HCT116 (cell line): Measurements from ENCODE around the gene CPA4. TPM values are rescaled to one million over a fixed set of nuclear protein-coding genes. Genes with fewer than 3 reads are reported as not detected.

Experiments used
- ATAC-seq: fragments of 200-7000 bp; cut with Tn5 transposase; 2 replicates; pipeline ENCODE4 v1.9.1; 2020; ENCODE audit warnings: mild to moderate bottlenecking, moderate library complexity
- BruUV-seq: library from RNA; stranded (reverse); fragments of 400-500 nt; replicated peaks from 2 replicates; lab custom pipeline; 2021; lab: Mats Ljungman, UMichigan
- CTCF ChIA-PET: fragments of 300-600 bp; sonication (Branson Sonifier 250); formaldehyde crosslinking; loops from one replicate; lab custom pipeline; 2021; ENCODE audit warnings: antibody characterized with exemption; lab: Charles Lee
- POLR2A ChIA-PET: fragments of 300-600, 350-600 bp; sonication (Branson Sonifier 250); formaldehyde crosslinking; loops from one replicate; lab custom pipeline; 2021; ENCODE audit warnings: antibody characterized with exemption; lab: Charles Lee
- RAD21 ChIA-PET, 2 experiments: fragments of 300-600 bp; sonication (Branson Sonifier 250); formaldehyde crosslinking; loops; one replicate each; lab custom pipeline; 2023; ENCODE audit warnings: low total read pairs in 2 of 2; ENCODE audit not compliant: uncharacterized antibody in 2 of 2, unreplicated experiment in 2 of 2, low non-redundant PET in 1 of 2; lab: Charles Lee
- DNase-seq: peaks from one replicate; pipeline ENCODE4 v3.0.0-alpha.2; 2010; ENCODE audit warnings: low read depth, low spot score
- H2AFZ ChIP-seq: fragments of 200-600 bp; shearing (Covaris generic), sonication (generic); 2 replicates; pipeline ENCODE4 v1.6.1; 2017; ENCODE audit warnings: low read depth, mixed run types, mixed read lengths, antibody characterized with exemption, low read length; ENCODE audit not compliant: poor library complexity, severe bottlenecking
- H3K27ac ChIP-seq: 2 replicates; pipeline ENCODE4 v1.5.1; 2012; ENCODE audit warnings: low read depth, low read length
- H3K27me3 ChIP-seq: fragments of 200-600 bp; sonication (generic); 2 replicates; pipeline ENCODE4 v1.6.1; 2016; ENCODE audit warnings: mixed run types, low read length, mixed read lengths; ENCODE audit not compliant: insufficient read depth
- H3K36me3 ChIP-seq, 2 experiments: fragments of 200-500 bp in 1 of 2; fragments of 200-600 bp in 1 of 2; sonication (Bioruptor generic) in 1 of 2; sonication (generic) in 1 of 2; 2 replicates each; pipeline versions ENCODE4 v1.5.1 to v1.6.1; 2014 to 2016; ENCODE audit warnings: low read length in 2 of 2, inconsistent platforms in 1 of 2, mixed read lengths in 1 of 2, mixed run types in 1 of 2; ENCODE audit not compliant: insufficient read depth in 2 of 2, control insufficient read depth in 1 of 2
- H3K4me1 ChIP-seq, 2 experiments: fragments of 200-600 bp in 1 of 2; sonication (generic) in 1 of 2; 2 replicates each; pipeline versions ENCODE4 v1.5.1 to v1.6.1; 2012 to 2017; ENCODE audit warnings: low read length in 2 of 2, inconsistent platforms in 1 of 2, mild to moderate bottlenecking in 1 of 2, mixed read lengths in 1 of 2, mixed run types in 1 of 2, moderate library complexity in 1 of 2; ENCODE audit not compliant: insufficient read depth in 2 of 2, control insufficient read depth in 1 of 2
- H3K4me2 ChIP-seq: fragments of 200-600 bp; sonication (generic); 2 replicates; pipeline ENCODE4 v1.6.1; 2017; ENCODE audit warnings: mixed run types, low read length, mixed read lengths
- H3K4me3 ChIP-seq, 2 experiments: fragments of 200-600 bp in 1 of 2; sonication (generic) in 1 of 2; replicated peaks in 1 of 2; 2 replicates each; pipeline ENCODE4 v1.5.1; 2011 to 2016; ENCODE audit warnings: low read length in 2 of 2, control low read depth in 1 of 2, low read depth in 1 of 2, mild to moderate bottlenecking in 1 of 2, mixed read lengths in 1 of 2, mixed run types in 1 of 2
- H3K79me2 ChIP-seq: fragments of 200-600 bp; sonication (generic); 2 replicates; pipeline ENCODE4 v1.6.1; 2017; ENCODE audit warnings: mild to moderate bottlenecking, mixed run types, low read length, moderate library complexity, mixed read lengths; ENCODE audit not compliant: insufficient read depth
- H3K9ac ChIP-seq: fragments of 200-600 bp; sonication (generic); 2 replicates; pipeline ENCODE4 v1.6.1; 2016; ENCODE audit warnings: low read length, mixed read lengths
- H3K9me2 ChIP-seq: fragments of 200-600 bp; sonication (generic), shearing (Covaris generic); 2 replicates; pipeline ENCODE4 v1.6.1; 2017; ENCODE audit warnings: mixed run types, mild to moderate bottlenecking, moderate library complexity; ENCODE audit not compliant: insufficient read depth
- H3K9me3 ChIP-seq, 2 experiments: fragments of 200-500 bp in 1 of 2; fragments of 200-600 bp in 1 of 2; sonication (Bioruptor generic) in 1 of 2; sonication (generic) in 1 of 2; 2 replicates each; pipeline ENCODE4 v1.6.1; 2014 to 2017; ENCODE audit warnings: low read length in 2 of 2, mixed read lengths in 2 of 2, inconsistent platforms in 1 of 2, low read depth in 1 of 2, mild to moderate bottlenecking in 1 of 2, mixed run types in 1 of 2, moderate library complexity in 1 of 2; ENCODE audit not compliant: control insufficient read depth in 1 of 2, insufficient read depth in 1 of 2
- H4K20me1 ChIP-seq: fragments of 200-600 bp; sonication (generic), shearing (Covaris generic); 2 replicates; pipeline ENCODE4 v1.6.1; 2017; ENCODE audit warnings: mixed run types, mild to moderate bottlenecking, moderate library complexity; ENCODE audit not compliant: insufficient read depth
- EGR1 ChIP-seq: IDR thresholded peaks from 2 replicates; pipeline ENCODE4 v1.6.1; 2012; ENCODE audit warnings: low read depth
- EZH2 ChIP-seq: fragments of 200-600 bp; sonication (generic); IDR thresholded peaks from 2 replicates; pipeline ENCODE4 v1.6.1; 2017; ENCODE audit warnings: antibody characterized with exemption, mixed run types
- RAD21 ChIP-seq: IDR thresholded peaks from 2 replicates; pipeline ENCODE4 v1.6.1; 2012; ENCODE audit warnings: low read depth, mild to moderate bottlenecking
- SIN3A ChIP-seq: IDR thresholded peaks from 2 replicates; pipeline ENCODE4 v1.6.1; 2012; ENCODE audit warnings: low read depth
- SP1 ChIP-seq: IDR thresholded peaks from 2 replicates; pipeline ENCODE4 v1.6.1; 2012; ENCODE audit warnings: low read depth
- YY1 ChIP-seq: IDR thresholded peaks from 2 replicates; pipeline ENCODE4 v1.6.1; 2011; ENCODE audit warnings: low read length, low read depth, moderate library complexity, mild to moderate bottlenecking; ENCODE audit not compliant: insufficient replicate concordance; ENCODE audit errors: extremely low read depth
- ZFX ChIP-seq: fragments of 450-650 bp; IDR thresholded peaks from 2 replicates; pipeline ENCODE4 v1.6.1; 2017
- intact Hi-C: fragments of 100-400 bp; cut with micrococcal nuclease; formaldehyde crosslinking; loops from 2 replicates; pipeline ENCODE4 v1.10.0; 2022
- total RNA-seq: library from RNA; stranded (reverse); gene quantifications from one replicate; pipeline ENCODE4 v1.2.1, GENCODE V29; 2021; ENCODE audit not compliant: unreplicated experiment

The CPA4 gene
- total RNA-seq, 1 experiment from 2014 or later, result 38.7 TPM

DNA sequence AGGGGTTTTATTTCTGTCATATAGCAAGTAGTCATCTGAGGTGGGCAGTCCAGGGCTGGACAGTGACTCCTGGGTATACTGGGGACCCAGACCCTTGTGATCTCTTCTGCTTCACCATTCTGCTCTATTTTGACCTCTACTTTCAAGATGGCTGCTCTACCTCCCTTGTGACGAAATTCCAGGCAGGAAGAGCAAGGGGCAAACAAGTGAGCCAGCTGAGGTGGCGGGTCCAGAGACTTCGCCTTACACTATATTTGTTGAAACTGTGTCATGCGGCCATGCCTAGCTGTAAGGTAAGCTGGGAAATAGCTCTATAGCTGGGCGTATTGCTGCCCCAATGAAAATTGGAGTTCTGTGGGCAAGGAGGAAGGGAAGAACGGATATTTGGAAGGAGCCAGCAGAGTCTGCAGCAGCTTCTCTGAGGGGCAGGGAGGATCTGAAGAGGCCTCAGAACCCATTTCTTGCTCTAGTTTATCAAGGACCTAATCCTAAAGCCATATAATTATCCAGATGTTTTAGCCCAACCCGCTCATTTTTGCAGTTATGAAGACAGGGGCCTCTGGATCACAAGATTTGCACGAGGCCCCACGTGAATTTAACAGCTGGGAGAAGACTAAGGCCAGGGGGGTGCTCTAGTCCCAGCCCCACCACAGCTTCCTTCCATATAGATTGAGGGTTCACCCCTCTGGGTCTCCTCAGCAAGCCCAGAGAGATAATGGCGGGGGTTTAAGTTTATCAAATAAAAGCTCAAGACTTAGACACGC is 79.6 kb downstream of the CPA4 start:
- no peaks in the 10 kb centered on the region for H3K79me2 ChIP-seq
- H3K4me2 ChIP-seq, result no peak overlapping the region
- no peaks in the 10 kb centered on the region for H3K36me3 ChIP-seq
- no peak overlapping the region for H3K9ac ChIP-seq
- ChIA-PET POLR2A (no interaction called here), CTCF (no interaction called here), RAD21 (no interaction called here)
- no peak for ATAC-seq
- no TSS peak for BruUV-seq
- H3K9me2 ChIP-seq, result no peaks in the 10 kb centered on the region
- intact Hi-C loops, result no loop called here
- H3K9me3 ChIP-seq, result no peaks in the 10 kb centered on the region
- no peak for DNase-seq
- H3K27ac ChIP-seq, result no peak overlapping the region
- H2AFZ ChIP-seq, result no peak overlapping the region
- H3K4me1 ChIP-seq, result peaks cover 2 to 15% of the 10 kb centered on the region in 2 experiments; a peak in 3 of 4 replicates
- no peaks in the 10 kb centered on the region for H3K27me3 ChIP-seq
- no peaks in the 10 kb centered on the region for H4K20me1 ChIP-seq
- no peak overlapping the region for H3K4me3 ChIP-seq
- no peak for TF ChIP-seq EGR1
- TF ChIP-seq RAD21, result no peak
- no peak for TF ChIP-seq EZH2
- no peak for TF ChIP-seq SIN3A
- no peak for TF ChIP-seq ZFX
- TF ChIP-seq YY1, result no peak
- no peak for TF ChIP-seq SP1

Other genes starting within 250 kb of the CPA4 start
- 23.0 TPM for gene ZC3HC1, start 241.8 kb upstream of the CPA4 start, total RNA-seq
- gene KLHDC10, start 222.6 kb upstream of the CPA4 start, total RNA-seq, result 25.8 TPM
- gene TMEM209, start 87.8 kb upstream of the CPA4 start, total RNA-seq, result 35.8 TPM
- gene SSMEM1, start 85.3 kb upstream of the CPA4 start, total RNA-seq, result not detected
- 1.5 TPM for gene CPA2, start 26.3 kb upstream of the CPA4 start, total RNA-seq
- gene CPA5, start 51.7 kb downstream of the CPA4 start, total RNA-seq, result not detected
- 11.9 TPM for gene CPA1, start 87.3 kb downstream of the CPA4 start, total RNA-seq
- 13.6 TPM for gene CEP41, start 147.9 kb downstream of the CPA4 start, total RNA-seq
- gene MEST, start 198.9 kb downstream of the CPA4 start, total RNA-seq, result 49.5 TPM